Ectodermal cell (in vitro differentiated cells): ENCODE data around the gene MICAL1.

Experiments
- H3K27ac ChIP-seq: 2 replicates; pipeline ENCODE4 v1.7.0; 2013; ENCODE audit warnings: mild to moderate bottlenecking, low read depth, low read length; ENCODE audit not compliant: insufficient read depth, poor library complexity, severe bottlenecking
- H3K27me3 ChIP-seq: 2 replicates; pipeline ENCODE4 v1.7.0; 2013; ENCODE audit warnings: mild to moderate bottlenecking, low read length; ENCODE audit not compliant: insufficient read depth, control insufficient read depth, poor library complexity, severe bottlenecking
- H3K36me3 ChIP-seq: one replicate; pipeline ENCODE4 v1.7.0; 2013; ENCODE audit warnings: low read length; ENCODE audit not compliant: control insufficient read depth, insufficient read depth
- H3K4me1 ChIP-seq: one replicate; pipeline ENCODE4 v1.7.0; 2013; ENCODE audit warnings: low read length; ENCODE audit not compliant: control insufficient read depth, insufficient read depth
- H3K4me3 ChIP-seq: 2 replicates; pipeline ENCODE4 v1.7.0; 2013; ENCODE audit warnings: low read depth, low read length, control low read depth; ENCODE audit not compliant: insufficient read depth
- H3K9me3 ChIP-seq: 2 replicates; pipeline ENCODE4 v1.7.0; 2013; ENCODE audit warnings: mild to moderate bottlenecking, low read length, moderate library complexity; ENCODE audit not compliant: control insufficient read depth
- WGBS, 2 experiments: methylation state at CpG; one replicate each; pipeline ENCODE4 v1.1.7; 2013; ENCODE audit warnings: missing lambda C conversion rate in 2 of 2; 5-methylcytosine and 5-hydroxymethylcytosine counted together

MICAL1 gene

DNA sequence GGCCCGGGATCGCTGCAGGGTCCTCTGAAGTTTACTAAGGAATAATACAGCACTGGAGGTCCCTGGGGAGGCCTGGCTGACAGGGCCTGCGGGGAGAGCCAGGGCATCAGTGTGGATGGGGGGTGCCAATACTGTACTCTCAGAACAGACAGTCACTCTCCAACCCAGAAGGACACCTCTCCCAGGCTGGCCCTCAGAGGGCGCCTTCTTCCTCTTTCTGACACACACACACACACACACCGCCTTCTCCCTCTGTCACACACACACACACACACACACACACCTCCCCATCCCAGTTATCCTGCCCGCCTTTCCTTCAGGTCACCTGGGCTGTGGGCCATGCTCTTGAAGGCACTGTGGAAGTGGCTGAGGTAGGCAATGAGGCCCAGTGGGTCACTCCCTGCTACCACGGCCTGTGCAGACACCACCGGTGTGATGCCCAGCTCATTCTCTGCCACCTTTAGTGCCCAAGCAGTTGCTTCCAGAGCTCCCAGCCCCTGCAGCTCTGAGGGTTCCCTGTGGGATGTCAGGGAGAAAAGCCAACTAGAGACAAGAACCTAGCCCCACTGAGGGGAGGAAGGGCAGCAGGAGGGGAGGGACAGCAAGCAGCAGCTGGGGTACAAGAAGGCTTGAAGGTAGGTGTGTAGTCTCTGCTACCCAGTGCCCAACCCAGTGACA is 7.6 kb downstream of the MICAL1 start:
- H3K27ac ChIP-seq = no peak overlapping the region
- no peak overlapping the region for H3K4me3 ChIP-seq
- H3K4me1 ChIP-seq = no peaks in the 10 kb centered on the region
- H3K9me3 ChIP-seq = no peaks in the 10 kb centered on the region
- WGBS, 2 experiments = 90% methylated on average over 8 of the region's 8 CpGs
- no peaks in the 10 kb centered on the region for H3K27me3 ChIP-seq
- peaks cover 33% of the 10 kb centered on the region for H3K36me3 ChIP-seq

DNA sequence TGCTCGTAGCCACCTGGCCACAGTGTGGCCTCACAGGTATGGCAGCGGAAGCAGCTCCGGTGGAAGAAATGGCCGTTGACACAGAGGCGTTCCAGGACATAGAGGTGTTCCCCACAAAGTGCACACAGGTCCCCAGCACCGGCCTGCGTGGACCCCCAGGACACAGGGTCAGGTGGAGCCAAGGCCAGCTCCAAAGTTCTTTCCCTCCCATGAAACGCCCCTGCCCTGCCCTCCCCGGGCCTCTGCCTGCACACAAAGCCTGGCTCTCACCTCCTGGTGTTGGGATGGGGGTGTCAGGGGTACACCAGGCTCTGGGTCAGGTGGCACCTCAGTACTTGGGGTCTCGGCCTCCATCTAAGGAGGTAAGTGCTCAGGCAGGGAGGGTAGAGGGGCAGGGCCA is 8.5 kb downstream of the MICAL1 start:
- WGBS, 2 experiments = 96% methylated on average over 10 of the region's 10 CpGs
- H3K36me3 ChIP-seq = peaks cover 31% of the 10 kb centered on the region
- H3K27ac ChIP-seq = no peak overlapping the region
- H3K4me1 ChIP-seq = no peaks in the 10 kb centered on the region
- no peaks in the 10 kb centered on the region for H3K9me3 ChIP-seq
- H3K27me3 ChIP-seq = no peaks in the 10 kb centered on the region
- no peak overlapping the region for H3K4me3 ChIP-seq

DNA sequence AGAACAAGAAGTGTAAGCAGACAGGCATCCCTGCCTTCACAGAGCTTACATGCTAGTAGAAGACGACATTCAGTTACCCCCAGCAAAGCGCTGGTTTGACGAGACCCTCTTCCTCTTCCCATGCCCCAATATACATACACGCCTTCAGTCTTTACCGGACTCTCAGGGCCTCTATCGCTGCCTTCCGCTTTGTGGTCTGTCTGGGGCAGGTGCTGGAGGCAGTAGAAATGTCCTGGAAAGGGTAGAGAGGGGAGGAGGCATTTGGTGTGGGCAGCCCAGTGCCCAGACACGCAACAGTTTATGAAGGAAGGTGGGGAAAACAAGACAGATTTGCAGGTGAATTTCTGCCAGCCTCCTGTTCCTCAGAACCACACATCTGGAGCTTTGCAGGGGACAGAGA is 9.0 kb downstream of the MICAL1 start:
- Histone ChIP-seq H3K36me3 (peaks cover 27% of the 10 kb centered on the region), H3K27me3 (no peaks in the 10 kb centered on the region), H3K9me3 (no peaks in the 10 kb centered on the region), H3K4me3 (no peak overlapping the region), H3K4me1 (no peaks in the 10 kb centered on the region), H3K27ac (no peak overlapping the region)
- 98% methylated on average over 8 of the region's 8 CpGs for WGBS, 2 experiments

DNA sequence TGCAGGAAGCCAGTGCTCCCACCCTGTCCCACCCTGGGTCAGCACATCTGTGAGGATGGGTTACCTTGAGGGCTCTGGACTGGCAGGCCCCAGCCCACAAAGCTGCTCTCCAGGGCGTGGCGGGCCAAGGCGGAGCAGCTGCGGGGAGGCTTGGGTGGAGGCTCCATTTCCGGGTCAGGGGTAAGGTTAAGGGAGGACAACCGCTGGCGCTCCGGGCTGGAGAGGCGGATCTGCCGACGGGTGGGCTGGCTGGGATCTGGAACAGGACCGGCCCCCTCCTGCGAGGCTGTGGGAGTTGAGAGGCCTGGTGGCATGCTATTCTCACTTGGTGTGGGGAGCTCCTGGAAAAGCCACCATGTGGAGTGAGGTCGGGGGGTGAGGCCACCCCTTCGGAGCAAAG is 9.5 kb downstream of the MICAL1 start:
- H3K9me3 ChIP-seq = no peaks in the 10 kb centered on the region
- 96 to 98% methylated on average over 15 of the region's 15 CpGs for WGBS, 2 experiments
- H3K4me1 ChIP-seq = no peaks in the 10 kb centered on the region
- H3K4me3 ChIP-seq = no peak overlapping the region
- H3K27me3 ChIP-seq = no peaks in the 10 kb centered on the region
- H3K27ac ChIP-seq = no peak overlapping the region
- H3K36me3 ChIP-seq = peaks cover 27% of the 10 kb centered on the region

DNA sequence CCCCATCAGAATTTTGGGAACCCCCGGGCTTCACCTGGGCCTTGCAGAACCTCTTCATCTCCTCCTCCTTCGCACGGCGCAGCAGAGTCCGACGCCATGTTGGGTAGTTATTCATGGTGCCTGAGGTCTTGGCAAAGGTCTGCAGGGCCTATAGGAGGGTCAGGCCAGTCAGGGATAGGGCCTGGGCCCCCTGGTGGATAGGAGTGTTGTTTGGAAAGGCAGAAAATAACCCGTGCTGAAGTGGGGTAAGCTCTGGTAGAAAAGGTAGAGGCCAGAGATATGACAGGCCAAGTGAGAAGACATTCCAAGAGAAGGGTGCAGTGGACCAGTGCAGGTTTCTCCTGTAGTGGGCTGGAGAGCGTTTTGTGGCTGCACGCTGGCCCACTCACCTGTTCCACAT is 10.2 kb downstream of the MICAL1 start:
- Histone ChIP-seq H3K27ac (no peak overlapping the region), H3K4me3 (no peak overlapping the region), H3K27me3 (no peaks in the 10 kb centered on the region), H3K9me3 (no peaks in the 10 kb centered on the region), H3K4me1 (no peaks in the 10 kb centered on the region), H3K36me3 (peaks cover 22% of the 10 kb centered on the region)
- WGBS, 2 experiments = 94 to 95% methylated on average over 9 of the region's 9 CpGs

DNA sequence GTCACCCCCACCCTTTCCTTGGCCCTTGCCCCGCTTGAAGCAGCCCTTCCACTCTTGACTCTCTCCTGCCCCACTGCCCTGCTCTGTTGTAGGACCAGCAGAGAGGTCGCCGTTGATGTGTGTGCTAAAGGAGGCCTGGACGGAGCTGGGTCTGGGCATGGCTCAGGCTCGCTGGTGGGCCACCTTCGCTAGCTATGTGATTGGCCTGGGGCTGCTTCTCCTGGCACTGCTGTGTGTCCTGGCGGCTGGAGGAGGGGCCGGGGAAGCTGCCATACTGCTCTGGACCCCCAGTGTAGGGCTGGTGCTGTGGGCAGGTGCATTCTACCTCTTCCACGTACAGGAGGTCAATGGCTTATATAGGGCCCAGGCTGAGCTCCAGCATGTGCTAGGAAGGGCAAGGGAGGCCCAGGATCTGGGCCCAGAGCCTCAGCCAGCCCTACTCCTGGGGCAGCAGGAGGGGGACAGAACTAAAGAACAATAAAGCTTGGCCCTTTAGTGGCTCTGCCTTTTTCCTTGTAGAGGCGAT is 12.1 kb downstream of the MICAL1 start:
- Histone ChIP-seq H3K27ac (no peak overlapping the region), H3K9me3 (no peaks in the 10 kb centered on the region), H3K4me1 (no peaks in the 10 kb centered on the region), H3K27me3 (peaks cover 8% of the 10 kb centered on the region), H3K36me3 (peaks cover 22% of the 10 kb centered on the region), H3K4me3 (no peak overlapping the region)
- WGBS, 2 experiments = 95 to 96% methylated on average over 10 of the region's 10 CpGs

DNA sequence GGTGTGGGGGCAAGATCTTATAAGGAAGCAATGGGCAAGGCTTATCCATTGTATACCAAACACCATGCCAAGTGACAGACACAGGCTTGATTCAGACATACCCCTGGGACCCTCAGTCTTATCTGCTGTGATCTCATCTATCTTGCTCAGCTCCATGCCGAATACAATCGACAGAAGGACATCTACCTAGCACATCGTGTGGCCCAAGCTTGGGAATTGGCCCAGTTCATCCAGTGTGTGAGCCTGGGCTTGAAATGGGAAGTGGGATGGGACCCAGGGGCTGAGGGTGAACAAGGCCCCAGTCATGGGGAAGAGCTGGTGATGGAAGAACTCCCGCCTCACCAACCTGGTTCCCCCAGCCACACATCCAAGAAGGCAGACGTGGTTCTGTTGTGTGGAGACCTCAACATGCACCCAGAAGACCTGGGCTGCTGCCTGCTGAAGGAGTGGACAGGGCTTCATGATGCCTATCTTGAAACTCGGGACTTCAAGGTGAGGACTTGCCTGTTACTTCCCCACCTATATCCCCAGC is 13.1 kb downstream of the MICAL1 start:
- WGBS, 2 experiments = 95 to 96% methylated on average over 6 of the region's 6 CpGs
- peaks cover 22% of the 10 kb centered on the region for H3K36me3 ChIP-seq
- no peak overlapping the region for H3K4me3 ChIP-seq
- H3K27ac ChIP-seq = no peak overlapping the region
- H3K9me3 ChIP-seq = no peaks in the 10 kb centered on the region
- H3K4me1 ChIP-seq = no peaks in the 10 kb centered on the region
- peaks cover 8% of the 10 kb centered on the region for H3K27me3 ChIP-seq

DNA sequence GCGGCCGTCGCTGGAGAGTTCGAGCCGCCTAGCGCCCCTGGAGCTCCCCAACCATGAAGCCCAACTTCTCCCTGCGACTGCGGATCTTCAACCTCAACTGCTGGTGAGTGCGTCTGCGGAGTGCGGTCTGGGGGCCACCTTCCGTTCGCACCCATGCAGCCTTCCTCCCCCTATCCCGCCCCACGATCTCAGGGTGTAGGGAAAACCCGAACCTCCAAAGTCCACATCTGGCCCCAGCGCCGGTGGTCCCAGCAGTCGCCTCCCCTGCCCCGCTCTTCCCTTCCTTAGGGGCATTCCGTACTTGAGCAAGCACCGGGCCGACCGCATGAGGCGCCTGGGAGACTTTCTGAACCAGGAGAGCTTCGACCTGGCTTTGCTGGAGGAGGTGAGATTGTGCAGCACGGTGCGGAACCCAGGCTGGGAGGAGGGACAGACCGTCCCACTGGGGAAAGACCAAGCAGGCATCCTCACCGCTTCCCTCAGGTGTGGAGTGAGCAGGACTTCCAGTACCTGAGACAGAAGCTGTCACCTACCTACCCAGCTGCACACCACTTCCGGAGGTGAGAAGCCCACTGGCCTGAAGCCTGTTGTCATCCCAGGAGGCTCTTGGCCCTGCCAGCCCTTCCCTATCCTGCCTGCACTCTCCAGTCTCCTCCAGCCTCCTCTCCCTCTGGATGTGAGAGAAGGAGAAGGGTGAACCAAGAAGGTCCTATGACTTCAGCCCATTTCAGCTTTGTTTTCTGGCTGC is 14.3 kb downstream of the MICAL1 start:
- Histone ChIP-seq H3K4me3 (peak overlapping the region; percentile 91), H3K4me1 (no peaks in the 10 kb centered on the region), H3K27ac (peak overlapping the region; percentile 91), H3K27me3 (peaks cover 8% of the 10 kb centered on the region), H3K9me3 (no peaks in the 10 kb centered on the region), H3K36me3 (peaks cover 21% of the 10 kb centered on the region)
- 2% methylated on average over 31 of the region's 31 CpGs for WGBS, 2 experiments

DNA sequence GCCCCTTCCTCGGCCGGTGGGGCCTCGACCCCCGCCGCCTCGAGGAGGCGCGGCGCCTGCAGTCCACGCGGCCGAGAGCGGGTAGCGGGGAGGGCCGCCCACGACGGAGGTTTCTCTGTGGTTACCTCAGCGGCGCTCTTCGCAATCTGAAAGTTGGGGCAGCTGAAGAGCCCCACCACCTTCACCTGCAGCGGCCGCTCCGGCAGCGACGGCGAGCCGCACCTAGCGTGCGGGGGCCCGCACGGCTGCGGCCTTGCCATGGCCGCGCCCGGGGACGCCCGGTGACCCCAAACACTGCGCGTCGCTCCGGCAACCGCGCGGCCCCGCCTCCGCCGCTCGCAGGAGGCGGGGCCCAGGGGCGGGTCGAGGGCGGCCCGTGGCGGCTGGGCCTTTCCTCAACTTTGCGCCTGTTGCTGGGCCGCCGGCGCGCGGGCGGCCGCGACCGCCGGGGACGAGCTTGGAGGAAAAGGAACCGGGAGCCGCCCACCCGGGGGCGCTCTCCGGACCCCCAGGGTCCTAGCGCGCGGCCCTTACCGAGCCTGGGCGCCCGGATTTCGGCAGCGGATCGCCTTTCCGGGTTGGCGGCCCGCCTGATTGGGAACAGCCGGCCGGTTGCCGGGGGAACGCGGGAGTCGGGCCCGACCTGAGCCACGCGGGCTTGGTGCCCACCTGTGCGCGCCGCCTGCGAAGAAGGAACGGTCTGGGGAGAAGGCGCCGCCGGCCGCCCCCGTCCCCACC is 15.1 kb downstream of the MICAL1 start, which contains the start of the genes PPIL6 and SMPD2:
Gene PPIL6, minus strand, starts transcription at position 298 of the 738 bp plus-strand sequence. Its CDS starts 38 bp downstream, at position 260.
Gene SMPD2, plus strand, starts transcription at position 394 of the 738 bp plus-strand sequence. CDS start 398 bp downstream, outside the sequence.
- 0% methylated on average over 102 of the region's 102 CpGs for WGBS, 2 experiments
- no peaks in the 10 kb centered on the region for H3K4me1 ChIP-seq
- H3K36me3 ChIP-seq = peaks cover 18% of the 10 kb centered on the region
- no peaks in the 10 kb centered on the region for H3K9me3 ChIP-seq
- H3K27me3 ChIP-seq = peaks cover 8% of the 10 kb centered on the region
- peak within 1 kb of the TSS; percentile 91 for H3K4me3 ChIP-seq
- H3K27ac ChIP-seq = peak within 1 kb of the TSS; percentile 91
